ENCODE results near the gene ABCA9.
"Not testable (repeated sequence)": the region's sequence is repeated elsewhere in the genome, so short reads cannot be mapped to it uniquely, and the experiment has no call there.

DNA sequence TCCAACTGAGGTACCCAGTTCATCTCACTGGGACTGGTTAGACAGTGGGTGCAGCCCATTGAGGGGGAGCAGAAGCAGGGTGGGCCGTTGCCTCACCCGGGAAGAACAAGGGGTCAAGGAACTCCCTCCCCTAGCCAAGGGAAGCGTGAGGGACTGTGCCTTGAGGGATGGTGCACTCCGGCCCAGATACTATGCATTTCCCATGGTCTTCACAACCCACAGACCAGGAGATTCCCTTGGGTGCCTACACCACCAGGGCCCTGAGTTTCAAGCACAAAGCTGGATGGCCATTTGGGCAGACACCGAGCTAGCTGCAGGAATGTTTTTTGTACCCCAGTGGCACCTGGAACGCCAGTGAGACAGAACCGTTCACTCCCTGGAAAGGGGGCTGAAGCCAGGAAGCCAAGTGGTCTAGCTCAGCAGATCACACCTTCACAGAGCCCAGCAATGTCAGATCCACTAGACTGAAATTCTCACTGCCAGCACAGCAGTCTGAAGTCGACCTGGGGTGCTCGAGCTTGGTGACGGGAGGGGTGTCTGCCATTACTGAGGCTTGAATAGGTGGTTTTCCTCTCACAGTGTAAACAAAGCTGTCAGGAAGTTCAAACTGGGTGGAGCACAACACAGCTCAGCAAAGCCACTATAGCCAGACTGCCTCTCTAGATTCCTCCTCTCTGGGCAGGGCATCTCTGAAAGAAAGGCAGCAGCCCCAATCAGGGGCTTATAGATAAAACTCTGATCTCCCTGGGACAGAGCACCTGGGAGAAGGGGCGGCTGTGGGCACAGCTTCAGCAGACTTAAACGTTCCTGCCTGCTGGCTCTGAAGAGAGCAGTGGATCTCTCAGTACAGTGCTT, 9.9 kb upstream of the ABCA9 start:
- not testable (repeated sequence) for TF ChIP-seq CTCF (conservative IDR thresholded peaks at IDR 0.05); EZH2 (IDR thresholded peaks at IDR 0.05; ENCODE audit: low read depth)
